GM12878 (cell line): ENCODE results near the gene GIGYF1. TPM values are rescaled to one million over a fixed set of nuclear protein-coding genes. Genes with fewer than 3 reads are reported as not detected.

Experiments
- ATAC-seq: fragments of 200-7000 bp; cut with Tn5 transposase; 3 replicates; pipeline ENCODE4 v1.9.1; 2020; ENCODE audit warnings: mild to moderate bottlenecking, moderate library complexity
- BruUV-seq: library from RNA; stranded (reverse); fragments of 400-500 nt; replicated peaks from 2 replicates; lab custom pipeline; 2021; lab: Mats Ljungman, UMichigan
- CTCF ChIA-PET: fragments of 300-600 bp; sonication (Branson Sonifier 250); formaldehyde crosslinking; extraction: SDS; loops from one replicate; lab custom pipeline; 2021; ENCODE audit warnings: inconsistent platforms; lab: Yijun Ruan, JAX
- POLR2A ChIA-PET: fragments of 350-600 bp; formaldehyde crosslinking; extraction: SDS; loops from one replicate; lab custom pipeline; 2021; ENCODE audit warnings: inconsistent platforms; lab: Charles Lee
- RAD21 ChIA-PET: fragments of 300-600 bp; sonication (Branson Sonifier 250); formaldehyde crosslinking; loops from one replicate; lab custom pipeline; 2023; ENCODE audit warnings: antibody characterized with exemption; ENCODE audit not compliant: unreplicated experiment; lab: Charles Lee
- SMC1A ChIA-PET: fragments of 300-600 bp; sonication (Branson Sonifier 250); formaldehyde crosslinking; loops from one replicate; lab custom pipeline; 2023; ENCODE audit not compliant: unreplicated experiment, uncharacterized antibody; lab: Charles Lee
- DNase-seq: peaks from one replicate; pipeline ENCODE4 v3.0.0-alpha.2; 2011; ENCODE audit warnings: low read depth, low spot score
- FAIRE-seq: peaks from 3 replicates; lab custom pipeline; 2011; peaks lifted over from hg19 to GRCh38; lab: Jason Lieb, UNC
- H2AFZ ChIP-seq: 2 replicates; pipeline ENCODE4 v1.6.0; 2011; ENCODE audit warnings: low read depth, low read length, control low read depth; ENCODE audit not compliant: control insufficient read depth
- H3K27ac ChIP-seq: 2 replicates; pipeline ENCODE4 v1.5.1; 2011; ENCODE audit warnings: control low read depth; ENCODE audit not compliant: control insufficient read depth, insufficient read depth
- H3K27me3 ChIP-seq, 2 experiments: replicated peaks in 1 of 2; 2 replicates each; pipeline versions ENCODE4 v1.6.0 to v1.6.1; 2011; ENCODE audit warnings: low read length in 1 of 2; ENCODE audit not compliant: control insufficient read depth in 2 of 2, insufficient read depth in 2 of 2
- H3K36me3 ChIP-seq, 2 experiments: 2 replicates each; pipeline ENCODE4 v1.5.1; 2011; ENCODE audit warnings: low read length in 1 of 2; ENCODE audit not compliant: control insufficient read depth in 2 of 2, insufficient read depth in 2 of 2
- H3K4me1 ChIP-seq: 2 replicates; pipeline ENCODE4 v1.6.1; 2011; ENCODE audit warnings: mild to moderate bottlenecking, low read length, moderate library complexity, mixed read lengths; ENCODE audit not compliant: control insufficient read depth, insufficient read depth
- H3K4me2 ChIP-seq: 2 replicates; pipeline ENCODE4 v1.6.0; 2011; ENCODE audit warnings: control low read depth; ENCODE audit not compliant: control insufficient read depth, insufficient read depth
- H3K4me3 ChIP-seq: fragments of 200-600 bp; sonication (generic); 2 replicates; pipeline ENCODE4 v1.5.1; 2016
- H3K79me2 ChIP-seq: 2 replicates; pipeline ENCODE4 v1.6.0; 2011; ENCODE audit warnings: low read length; ENCODE audit not compliant: control insufficient read depth, insufficient read depth
- H3K9ac ChIP-seq: 2 replicates; pipeline ENCODE4 v1.8.0; 2011; ENCODE audit warnings: low read length, control low read depth, mixed read lengths; ENCODE audit not compliant: control insufficient read depth, insufficient read depth
- H3K9me3 ChIP-seq: replicated peaks from 3 replicates; pipeline ENCODE4 v1.5.1; 2011; ENCODE audit warnings: mild to moderate bottlenecking, low read length; ENCODE audit not compliant: control insufficient read depth, insufficient read depth
- H4K20me1 ChIP-seq: 2 replicates; pipeline ENCODE4 v1.6.0; 2011; ENCODE audit not compliant: control insufficient read depth, insufficient read depth
- BACH1 ChIP-seq: fragments of 450-650 bp; IDR thresholded peaks from 2 replicates; pipeline ENCODE4 v1.6.1; 2017; ENCODE audit warnings: mild to moderate bottlenecking, borderline replicate concordance
- CBX3 ChIP-seq: fragments of 200-600 bp; sonication (generic); IDR thresholded peaks from 2 replicates; pipeline ENCODE4 v1.6.1; 2016; ENCODE audit warnings: low read depth, borderline replicate concordance
- ESRRA ChIP-seq: IDR thresholded peaks from 2 replicates; pipeline ENCODE4 v1.6.1; 2012; ENCODE audit warnings: mild to moderate bottlenecking, low read length, improper control_type of control experiment
- EZH2 ChIP-seq: IDR thresholded peaks from 2 replicates; pipeline ENCODE4 v1.6.1; 2012; ENCODE audit warnings: low read depth, mild to moderate bottlenecking, control low read depth, inconsistent platforms, low read length, borderline replicate concordance; ENCODE audit not compliant: control insufficient read depth
- JUND ChIP-seq: IDR thresholded peaks from 2 replicates; pipeline ENCODE4 v1.6.1; 2012; ENCODE audit warnings: low read depth, mild to moderate bottlenecking, low read length, improper control_type of control experiment, moderate library complexity
- SUZ12 ChIP-seq: fragments of 200-600 bp; sonication (generic); IDR thresholded peaks from one replicate; pipeline ENCODE4 v1.6.1; 2018; ENCODE audit warnings: antibody characterized with exemption, mild to moderate bottlenecking; ENCODE audit not compliant: unreplicated experiment
- WGBS: methylation state at CpG from one replicate; pipeline ENCODE4 v1.1.6; 2016; ENCODE audit warnings: low lambda C conversion rate; ENCODE audit not compliant: insufficient replicate concordance, insufficient coverage; ENCODE audit errors: missing lambda C conversion rate; 5-methylcytosine and 5-hydroxymethylcytosine counted together
- in situ Hi-C: fragments of 300-500 bp; cut with MboI; formaldehyde crosslinking; loops from 9 replicates; pipeline ENCODE4 v1.14.3; 2018; ENCODE audit warnings: mixed read lengths
- intact Hi-C: fragments of 100-400 bp; cut with micrococcal nuclease; formaldehyde crosslinking; loops from one replicate; pipeline ENCODE4 v1.14.2; 2022; ENCODE audit not compliant: unreplicated experiment
- polyA plus RNA-seq, 11 experiments: library from polyadenylated mRNA; depleted of rRNA in 4 of 11; unstranded in 6 of 11; stranded (reverse) in 5 of 11; fragments of >200 nt; fragmentation: Nextera tagmentation in 4 of 11; fragmentation: Illumina TruSeq in 1 of 11; extraction: Ambion mirVana in 4 of 11; extraction: Trizol in 1 of 11; gene quantifications; 1 replicate in 1 of 11; 2 replicates in 10 of 11; pipeline versions ENCODE4 v1.2.1 to v1.2.3, GENCODE V29; 2011 to 2016; ENCODE audit warnings: inconsistent platforms in 2 of 11, missing spikeins in 2 of 11, low read depth in 1 of 11
- total RNA-seq, 4 experiments: library from RNA; depleted of rRNA in 3 of 4; stranded (reverse); fragments of >200 nt in 3 of 4; fragmentation: Illumina TruSeq in 1 of 4; extraction: Trizol in 1 of 4; gene quantifications; 2 replicates each; pipeline versions ENCODE4 v1.2.1 to v1.2.3, GENCODE V29; 2013 to 2021
- TF ChIP-seq, protein P1 (sequence below): IDR thresholded peaks from 2 replicates; pipeline ENCODE4 v1.6.1; 2011; ENCODE audit warnings: borderline replicate concordance, low read depth, mild to moderate bottlenecking, moderate library complexity, low read length; ENCODE audit not compliant: insufficient read depth, poor library complexity, severe bottlenecking
- TF ChIP-seq, protein P2 (sequence below): fragments of 450-650 bp; IDR thresholded peaks from 2 replicates; pipeline ENCODE4 v1.6.1; 2017; ENCODE audit warnings: borderline replicate concordance

GIGYF1 gene
- total and polyA plus RNA-seq, 10 of the 15 experiments (the other 5 are each of a cell fraction or from before 2014, with no cell fraction given): 0.31 to 47.2 (median 9.9) TPM

GRCh38 chr7:100699018-100699417, 5.0 kb upstream of the GIGYF1 start:
- H3K79me2 ChIP-seq: no peaks in the 10 kb centered on the region
- WGBS: 87% methylated on average over 5 of the region's 6 CpGs
- no peak for DNase-seq
- TF ChIP-seq, protein P1, sequence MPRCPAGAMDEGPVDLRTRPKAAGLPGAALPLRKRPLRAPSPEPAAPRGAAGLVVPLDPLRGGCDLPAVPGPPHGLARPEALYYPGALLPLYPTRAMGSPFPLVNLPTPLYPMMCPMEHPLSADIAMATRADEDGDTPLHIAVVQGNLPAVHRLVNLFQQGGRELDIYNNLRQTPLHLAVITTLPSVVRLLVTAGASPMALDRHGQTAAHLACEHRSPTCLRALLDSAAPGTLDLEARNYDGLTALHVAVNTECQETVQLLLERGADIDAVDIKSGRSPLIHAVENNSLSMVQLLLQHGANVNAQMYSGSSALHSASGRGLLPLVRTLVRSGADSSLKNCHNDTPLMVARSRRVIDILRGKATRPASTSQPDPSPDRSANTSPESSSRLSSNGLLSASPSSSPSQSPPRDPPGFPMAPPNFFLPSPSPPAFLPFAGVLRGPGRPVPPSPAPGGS: peak; percentile 36
- no peak for TF ChIP-seq CBX3
- H2AFZ ChIP-seq: no peak overlapping the region
- ChIA-PET SMC1A (interaction anchor here (0.7 kb wide), 1 partner anchor 233 kb away, joined by 3 read pairs; no protein-coding TSS in a partner anchor), RAD21 (no interaction called here), CTCF (interaction anchor here (1.3 kb wide), 1 partner anchor 9 kb away, joined by 5 read pairs; no protein-coding TSS in a partner anchor), POLR2A (no interaction called here)
- H3K4me3 ChIP-seq: no peak overlapping the region
- FAIRE-seq: no peak
- H4K20me1 ChIP-seq: no peaks in the 10 kb centered on the region
- no peaks in the 10 kb centered on the region for H3K27me3 ChIP-seq
- in situ Hi-C loops: loop anchor here (25.0 kb wide), 1 partner anchor 237 kb away; the partner anchor contains the start of gene SPACDR
- H3K9ac ChIP-seq: no peak overlapping the region
- intact Hi-C loops: loop anchor here (5.0 to 10.0 kb wide), 2 partner anchors 87 to 224 kb away; partner anchors contain the start of genes MOSPD3 and TSC22D4
- no peaks in the 10 kb centered on the region for H3K9me3 ChIP-seq
- H3K36me3 ChIP-seq: no peaks in the 10 kb centered on the region
- peaks cover 16% of the 10 kb centered on the region for H3K4me1 ChIP-seq
- ATAC-seq: no peak
- BruUV-seq: no TSS peak
- H3K27ac ChIP-seq: no peak overlapping the region
- H3K4me2 ChIP-seq: no peak overlapping the region

DNA sequence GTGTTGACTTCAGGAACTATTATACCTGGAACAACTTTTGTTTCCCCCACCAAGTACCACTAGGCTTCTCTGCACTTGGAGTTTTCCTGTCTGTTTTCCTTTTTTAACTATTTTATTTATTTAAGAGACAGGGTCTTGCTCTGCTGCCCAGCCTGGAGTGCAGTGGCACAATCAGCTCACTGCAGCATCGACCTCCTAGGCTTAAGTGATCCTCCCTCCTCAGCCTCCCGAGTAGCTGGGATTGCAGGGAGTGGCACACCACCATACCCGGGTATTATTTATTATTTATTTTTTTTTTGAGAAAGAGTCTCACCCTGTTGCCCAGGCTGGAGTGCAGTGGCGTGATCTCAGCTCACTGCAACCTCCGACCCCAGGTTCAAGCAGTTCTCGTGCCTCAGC, 2.1 kb upstream of the GIGYF1 start:
- 39% methylated on average over 6 of the region's 6 CpGs for WGBS
- ChIA-PET RAD21 (interaction anchor here (1.2 to 5.8 kb wide), 6 partner anchors 9 to 309 kb away, joined by 3 to 56 read pairs (median 4); partner anchors contain the start of genes FBXO24, MOSPD3 and POP7), SMC1A (interaction anchor here (0.5 to 5.0 kb wide), 5 partner anchors 10 to 156 kb away, joined by 3 to 28 read pairs (median 3); partner anchors contain the start of genes MOSPD3, POP7 and SLC12A9), POLR2A (interaction anchor here (1.1 to 2.6 kb wide), 3 partner anchors 9 to 110 kb away, joined by 3 to 29 read pairs (median 3); partner anchors contain the start of genes FBXO24, LRCH4 and POP7), CTCF (interaction anchor here (1.3 to 8.6 kb wide), 4 partner anchors 9 to 107 kb away, joined by 3 to 134 read pairs (median 6); partner anchors contain the start of genes MOSPD3 and POP7)
- no TSS peak for BruUV-seq
- no peak for TF ChIP-seq ESRRA
- TF ChIP-seq BACH1: no peak
- TF ChIP-seq, protein P2, sequence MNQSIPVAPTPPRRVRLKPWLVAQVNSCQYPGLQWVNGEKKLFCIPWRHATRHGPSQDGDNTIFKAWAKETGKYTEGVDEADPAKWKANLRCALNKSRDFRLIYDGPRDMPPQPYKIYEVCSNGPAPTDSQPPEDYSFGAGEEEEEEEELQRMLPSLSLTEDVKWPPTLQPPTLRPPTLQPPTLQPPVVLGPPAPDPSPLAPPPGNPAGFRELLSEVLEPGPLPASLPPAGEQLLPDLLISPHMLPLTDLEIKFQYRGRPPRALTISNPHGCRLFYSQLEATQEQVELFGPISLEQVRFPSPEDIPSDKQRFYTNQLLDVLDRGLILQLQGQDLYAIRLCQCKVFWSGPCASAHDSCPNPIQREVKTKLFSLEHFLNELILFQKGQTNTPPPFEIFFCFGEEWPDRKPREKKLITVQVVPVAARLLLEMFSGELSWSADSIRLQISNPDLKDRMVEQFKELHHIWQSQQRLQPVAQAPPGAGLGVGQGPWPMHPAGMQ: no peak
- TF ChIP-seq EZH2: no peak
- TF ChIP-seq SUZ12: no peak
- no peak for TF ChIP-seq JUND
- H2AFZ ChIP-seq: peak overlapping the region; percentile 63; the same call in 1 of the 2 replicates
- peak overlapping the region; percentile 57 for H3K27ac ChIP-seq
- H3K27me3 ChIP-seq: no peaks in the 10 kb centered on the region
- H3K9ac ChIP-seq: no peak overlapping the region
- H3K79me2 ChIP-seq: peaks cover 27% of the 10 kb centered on the region
- H3K36me3 ChIP-seq: no peaks in the 10 kb centered on the region
- no peaks in the 10 kb centered on the region for H3K9me3 ChIP-seq
- no peak for DNase-seq
- H3K4me2 ChIP-seq: peak overlapping the region; percentile 86
- FAIRE-seq: no peak
- intact Hi-C loops (loop anchor here (5.0 to 10.0 kb wide), 2 partner anchors 84 to 221 kb away; partner anchors contain the start of genes MOSPD3 and TSC22D4), in situ Hi-C loops (loop anchor here (25.0 kb wide), 1 partner anchor 234 kb away; the partner anchor contains the start of gene SPACDR)
- ATAC-seq: no peak
- H3K4me3 ChIP-seq: peak overlapping the region; percentile 10; the same call in 1 of the 2 replicates
- H4K20me1 ChIP-seq: no peaks in the 10 kb centered on the region
- H3K4me1 ChIP-seq: peaks cover 27% of the 10 kb centered on the region
